HG02763 (cell line): ENCODE results near the gene TMEM87B.
"Not testable (repeated sequence)": the region's sequence is repeated elsewhere in the genome, so short reads cannot be mapped to it uniquely, and the experiment has no call there.

Source experiments
- ATAC-seq: cut with Tn5 transposase; IDR thresholded peaks from one replicate; pipeline ENCODE4 v1.9.1; 2021; ENCODE audit warnings: mild to moderate bottlenecking, moderate library complexity; ENCODE audit not compliant: unreplicated experiment

The TMEM87B gene

GRCh38 chr2:112113354-112113753 lies 58.3 kb downstream of the TMEM87B start:
- ATAC-seq: not testable (repeated sequence)

GRCh38 chr2:112118148-112118547 lies 63.1 kb downstream of the TMEM87B start:
- no peak for ATAC-seq

GRCh38 chr2:112121682-112122254 lies 66.7 kb downstream of the TMEM87B start:
- ATAC-seq: no peak

GRCh38 chr2:112129060-112129459 lies 74.0 kb downstream of the TMEM87B start:
- no peak for ATAC-seq

GRCh38 chr2:112133344-112133743 lies 78.3 kb downstream of the TMEM87B start:
- ATAC-seq: no peak

- no peak for ATAC-seq
Observed at GRCh38 chr2:112134120-112134519, 79.1 kb downstream of the TMEM87B start.

- ATAC-seq: no peak
Observed at GRCh38 chr2:112136096-112136495, 81.0 kb downstream of the TMEM87B start.

GRCh38 chr2:112137516-112138158 lies 82.6 kb downstream of the TMEM87B start:
- no peak for ATAC-seq

GRCh38 chr2:112138159-112139032 lies 83.3 kb downstream of the TMEM87B start, which contains the start of gene FBLN7:
FBLN7 (plus strand) TSS chr2:112138385; CDS start chr2:112138656, 271 bp downstream.
- no peak for ATAC-seq

- not testable (repeated sequence) for ATAC-seq
Observed at GRCh38 chr2:112139033-112139614, 84.1 kb downstream of the TMEM87B start.

GRCh38 chr2:112139661-112140204 lies 84.7 kb downstream of the TMEM87B start:
- not testable (repeated sequence) for ATAC-seq

GRCh38 chr2:112140205-112140802 lies 85.2 kb downstream of the TMEM87B start:
- ATAC-seq: no peak

- no peak for ATAC-seq
Observed at GRCh38 chr2:112140899-112141625, 86.0 kb downstream of the TMEM87B start.

GRCh38 chr2:112141626-112142007 lies 86.5 kb downstream of the TMEM87B start:
- no peak for ATAC-seq

GRCh38 chr2:112142525-112143078 lies 87.5 kb downstream of the TMEM87B start:
- ATAC-seq: no peak

- ATAC-seq: no peak
Observed at GRCh38 chr2:112143150-112143549, 88.1 kb downstream of the TMEM87B start.

GRCh38 chr2:112144966-112145365 lies 89.9 kb downstream of the TMEM87B start:
- no peak for ATAC-seq

GRCh38 chr2:112147382-112148168 lies 92.5 kb downstream of the TMEM87B start:
- ATAC-seq: no peak

GRCh38 chr2:112148477-112148876 lies 93.4 kb downstream of the TMEM87B start:
- no peak for ATAC-seq
